Mesenchymal stem cell (in vitro differentiated cells and primary cell): ENCODE results near the gene PTPRN2.
A peak's percentile ranks its signal among the peaks of the same experiment; 100 is the strongest.

Source experiments
- DNase-seq: peaks from one replicate; pipeline ENCODE4 v3.0.0-alpha.2; 2013
- H2AFZ ChIP-seq: one replicate; pipeline ENCODE4 v1.6.1; 2013; ENCODE audit warnings: low read depth, mild to moderate bottlenecking, control low read depth, inconsistent platforms, low read length, moderate library complexity
- H2AK5ac ChIP-seq: 2 replicates; pipeline ENCODE4 v1.6.1; 2013; ENCODE audit warnings: low read length, moderate library complexity, mild to moderate bottlenecking, inconsistent platforms; ENCODE audit not compliant: severe bottlenecking
- H2BK120ac ChIP-seq: one replicate; pipeline ENCODE4 v1.6.1; 2013; ENCODE audit warnings: low read depth, mild to moderate bottlenecking, inconsistent platforms, low read length, moderate library complexity
- H2BK12ac ChIP-seq, 2 experiments: one replicate each; pipeline ENCODE4 v1.6.1; 2013; ENCODE audit warnings: inconsistent platforms in 2 of 2, low read length in 2 of 2, mild to moderate bottlenecking in 2 of 2, moderate library complexity in 2 of 2, control low read depth in 1 of 2
- H2BK15ac ChIP-seq: one replicate; pipeline ENCODE4 v1.6.1; 2013; ENCODE audit warnings: mild to moderate bottlenecking, low read depth, inconsistent platforms; ENCODE audit not compliant: poor library complexity, severe bottlenecking
- H2BK5ac ChIP-seq: 2 replicates; pipeline ENCODE4 v1.6.1; 2013; ENCODE audit warnings: low read depth, mild to moderate bottlenecking, low read length, control low read depth, inconsistent platforms; ENCODE audit not compliant: poor library complexity, severe bottlenecking
- H3K14ac ChIP-seq, 2 experiments: one replicate each; pipeline ENCODE4 v1.6.1; 2013; ENCODE audit warnings: inconsistent platforms in 2 of 2, low read length in 2 of 2, control low read depth in 1 of 2, mild to moderate bottlenecking in 1 of 2, moderate library complexity in 1 of 2
- H3K18ac ChIP-seq, 2 experiments: one replicate each; pipeline ENCODE4 v1.6.1; 2013; ENCODE audit warnings: inconsistent platforms in 2 of 2, low read length in 2 of 2, control low read depth in 1 of 2, low read depth in 1 of 2, mild to moderate bottlenecking in 1 of 2
- H3K23ac ChIP-seq, 2 experiments: one replicate each; pipeline ENCODE4 v1.6.1; 2013; ENCODE audit warnings: inconsistent platforms in 2 of 2, low read length in 2 of 2, mild to moderate bottlenecking in 2 of 2, moderate library complexity in 2 of 2, control low read depth in 1 of 2
- H3K27ac ChIP-seq: 2 replicates; pipeline ENCODE4 v1.5.1; 2013; ENCODE audit warnings: mild to moderate bottlenecking, moderate library complexity, low read length, control low read depth, inconsistent platforms; ENCODE audit not compliant: poor library complexity, severe bottlenecking
- H3K27me3 ChIP-seq, 2 experiments: 2 replicates each; pipeline versions ENCODE4 v1.6.1 to v1.7.0; 2013; ENCODE audit warnings: low read length in 2 of 2, mild to moderate bottlenecking in 2 of 2, moderate library complexity in 2 of 2, control low read depth in 1 of 2, inconsistent platforms in 1 of 2; ENCODE audit not compliant: control insufficient read depth in 1 of 2, insufficient read depth in 1 of 2
- H3K36me3 ChIP-seq, 2 experiments: 2 replicates each; pipeline versions ENCODE4 v1.6.1 to v1.7.0; 2013; ENCODE audit warnings: low read length in 2 of 2, control low read depth in 1 of 2, inconsistent platforms in 1 of 2, low read depth in 1 of 2, mild to moderate bottlenecking in 1 of 2; ENCODE audit not compliant: insufficient read depth in 2 of 2, control insufficient read depth in 1 of 2
- H3K4ac ChIP-seq, 2 experiments: one replicate each; pipeline ENCODE4 v1.6.1; 2013; ENCODE audit warnings: inconsistent platforms in 2 of 2, low read length in 2 of 2, mild to moderate bottlenecking in 2 of 2, moderate library complexity in 2 of 2, control low read depth in 1 of 2, low read depth in 1 of 2
- H3K4me1 ChIP-seq: 2 replicates; pipeline ENCODE4 v1.6.1; 2013; ENCODE audit warnings: low read depth, low read length, control low read depth; ENCODE audit not compliant: control insufficient read depth, insufficient read depth
- H3K4me2 ChIP-seq: 2 replicates; pipeline ENCODE4 v1.6.1; 2013; ENCODE audit warnings: low read length, mild to moderate bottlenecking, inconsistent platforms; ENCODE audit not compliant: poor library complexity, severe bottlenecking
- H3K4me3 ChIP-seq, 2 experiments: 2 replicates each; pipeline versions ENCODE4 v1.5.1 to v1.7.0; 2013; ENCODE audit warnings: low read length in 2 of 2, mild to moderate bottlenecking in 2 of 2, control low read depth in 1 of 2, low read depth in 1 of 2; ENCODE audit not compliant: insufficient read depth in 1 of 2
- H3K79me1 ChIP-seq: replicated peaks from 2 replicates; pipeline ENCODE4 v1.6.1; 2013; ENCODE audit warnings: mild to moderate bottlenecking, control low read depth, low read length, inconsistent platforms; ENCODE audit not compliant: poor library complexity, severe bottlenecking
- H3K9ac ChIP-seq: 2 replicates; pipeline ENCODE4 v1.7.0; 2013; ENCODE audit warnings: mild to moderate bottlenecking, low read length, moderate library complexity
- H3K9me3 ChIP-seq: 2 replicates; pipeline ENCODE4 v1.7.0; 2013; ENCODE audit warnings: mild to moderate bottlenecking, low read length; ENCODE audit not compliant: control insufficient read depth
- H4K8ac ChIP-seq: one replicate; pipeline ENCODE4 v1.6.1; 2013; ENCODE audit warnings: inconsistent platforms, mild to moderate bottlenecking, low read length, moderate library complexity
- H4K91ac ChIP-seq: one replicate; pipeline ENCODE4 v1.6.1; 2013; ENCODE audit warnings: mild to moderate bottlenecking, low read length, inconsistent platforms
- WGBS: methylation state at CpG from one replicate; pipeline ENCODE4 v1.1.7; 2013; ENCODE audit warnings: mixed read lengths; 5-methylcytosine and 5-hydroxymethylcytosine counted together

PTPRN2 gene

DNA sequence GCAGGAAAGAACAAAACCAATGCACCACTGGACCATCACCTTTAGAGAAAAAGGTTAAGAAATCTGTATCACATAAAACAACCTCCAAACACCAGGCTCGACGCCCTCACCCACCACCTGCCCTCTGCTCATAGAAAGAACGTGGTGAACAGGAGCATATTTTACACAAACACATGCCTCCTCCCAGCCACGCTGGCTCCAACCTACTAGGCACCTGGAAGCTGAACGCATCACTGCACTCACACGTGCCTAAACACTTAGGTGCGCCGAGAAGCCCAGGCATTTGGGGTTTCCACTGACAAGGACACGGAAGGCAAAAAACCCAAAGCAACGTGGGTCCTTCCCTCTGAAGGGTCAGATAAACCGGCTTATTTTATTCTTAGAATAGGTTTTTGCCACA, 56.0 kb downstream of the PTPRN2 start:
- H3K4ac ChIP-seq = no peak overlapping the region

GRCh38 chr7:158530800-158531609, 56.6 kb downstream of the PTPRN2 start:
- Histone ChIP-seq H3K9me3 (no peaks in the 10 kb centered on the region), H3K27ac (no peak overlapping the region), H2BK120ac (no peak overlapping the region), H3K18ac (no peak overlapping the region), H3K4me3 (no peak overlapping the region), H2BK5ac (no peak overlapping the region), H2AK5ac (no peak overlapping the region), H2BK12ac (no peak overlapping the region), H3K36me3 (no peaks in the 10 kb centered on the region), H3K4me2 (no peak overlapping the region), H3K79me1 (no peaks in the 10 kb centered on the region), H3K23ac (no peak overlapping the region), H4K8ac (no peak overlapping the region), H3K4me1 (no peaks in the 10 kb centered on the region), H3K14ac (no peak overlapping the region), H4K91ac (no peak overlapping the region), H3K27me3 (peaks cover 0 to 8% of the 10 kb centered on the region in 2 experiments), H2AFZ (no peak overlapping the region), H2BK15ac (no peak overlapping the region), H3K9ac (no peak overlapping the region), H3K4ac (no peak overlapping the region)
- WGBS = 77% methylated on average over 21 of the region's 24 CpGs
- no peak for DNase-seq

More for the DNA sequence above, 56.0 kb downstream of the PTPRN2 start:
- Histone ChIP-seq H3K9ac (no peak overlapping the region), H3K14ac (no peak overlapping the region), H3K4me1 (no peaks in the 10 kb centered on the region), H3K9me3 (no peaks in the 10 kb centered on the region), H3K36me3 (no peaks in the 10 kb centered on the region), H2BK120ac (no peak overlapping the region), H3K4me3 (no peak overlapping the region), H3K18ac (no peak overlapping the region), H3K27me3 (peaks cover 0 to 8% of the 10 kb centered on the region in 2 experiments), H3K4me2 (no peak overlapping the region), H3K23ac (no peak overlapping the region), H2BK5ac (no peak overlapping the region), H2AK5ac (no peak overlapping the region), H4K8ac (no peak overlapping the region), H3K27ac (no peak overlapping the region), H2BK15ac (no peak overlapping the region), H3K79me1 (no peaks in the 10 kb centered on the region), H2AFZ (no peak overlapping the region), H4K91ac (no peak overlapping the region), H2BK12ac (no peak overlapping the region)
- DNase-seq = no peak
- 79% methylated on average over 11 of the region's 11 CpGs for WGBS

DNA sequence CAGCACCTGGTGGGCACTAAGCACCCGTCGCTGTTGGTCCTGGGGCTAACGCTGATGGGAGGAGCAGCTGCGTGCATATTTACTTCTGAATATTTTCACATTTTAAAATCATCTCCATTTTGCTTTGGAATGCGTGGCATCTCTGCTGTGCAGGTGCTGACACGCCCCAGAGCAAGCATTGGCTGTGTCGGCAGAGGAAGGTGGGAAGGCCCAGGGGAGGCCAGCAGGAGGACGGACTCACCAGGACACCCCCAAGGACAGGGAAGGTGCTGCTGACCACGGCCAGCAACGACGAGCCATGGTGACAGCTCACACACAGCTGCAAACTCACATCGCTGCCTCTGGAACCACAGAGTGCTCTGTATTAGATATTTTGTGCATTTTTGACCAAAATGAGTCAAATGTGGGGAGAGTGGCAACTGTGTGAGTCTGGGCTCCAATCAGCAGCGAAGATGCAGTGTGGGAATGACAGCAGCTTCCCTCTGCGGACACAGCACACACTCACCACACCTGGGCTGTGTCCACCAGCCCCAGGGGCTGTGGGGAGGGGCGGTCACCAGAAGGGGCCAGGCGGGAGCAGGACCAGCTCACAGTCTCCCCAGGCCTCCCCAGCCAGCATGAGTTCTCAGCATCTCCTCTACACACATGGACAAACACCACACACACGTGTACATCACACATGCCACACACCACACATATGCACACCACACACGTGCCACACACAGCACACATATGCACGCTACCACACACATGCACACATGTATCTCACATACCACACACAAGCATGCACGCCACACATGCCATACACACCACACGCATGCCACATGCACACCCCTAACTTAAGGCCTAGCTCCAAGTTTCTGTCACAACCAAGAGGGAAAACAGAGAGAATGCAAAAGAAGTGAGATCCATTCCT, 58.2 kb downstream of the PTPRN2 start:
- 84% methylated on average over 21 of the region's 21 CpGs for WGBS
- Histone ChIP-seq H4K8ac (no peak overlapping the region), H3K23ac (no peak overlapping the region)

DNA sequence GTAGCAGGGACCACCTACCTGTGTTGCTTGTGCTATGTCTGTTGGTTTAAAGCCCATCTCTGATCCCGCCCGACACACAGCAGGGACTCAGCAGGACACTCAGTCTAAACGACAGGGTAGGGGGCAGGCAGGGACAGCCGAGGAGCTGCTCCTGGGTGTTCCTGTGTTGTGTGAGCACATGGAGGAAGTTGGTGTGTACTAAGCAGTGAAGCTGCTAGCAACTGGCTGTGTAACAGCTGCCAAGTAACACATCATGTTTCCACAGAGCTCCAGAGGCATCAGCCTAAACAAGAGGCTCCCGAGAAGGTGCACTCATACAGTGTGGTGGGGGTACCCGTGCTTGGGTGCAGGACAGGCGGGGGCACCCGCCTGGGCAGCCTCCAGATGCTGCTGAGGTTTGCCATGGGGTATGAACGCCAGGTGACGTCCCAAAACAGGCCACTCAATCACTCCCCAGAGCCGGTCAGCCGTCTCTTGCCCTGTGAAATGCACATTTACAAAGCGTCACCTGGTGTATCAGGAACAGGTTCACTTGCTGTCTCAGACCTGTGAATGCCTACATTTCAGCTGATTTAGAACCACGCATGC, 59.6 kb downstream of the PTPRN2 start:
- no peak overlapping the region for H3K14ac ChIP-seq
- H2AK5ac ChIP-seq = no peak overlapping the region
- H3K9ac ChIP-seq = no peak overlapping the region
- DNase-seq = no peak
- no peak overlapping the region for H3K4me3 ChIP-seq
- H3K27ac ChIP-seq = no peak overlapping the region
- H3K18ac ChIP-seq = no peak overlapping the region
- H3K27me3 ChIP-seq = peaks cover 0 to 5% of the 10 kb centered on the region in 2 experiments
- H3K4me1 ChIP-seq = no peaks in the 10 kb centered on the region
- no peaks in the 10 kb centered on the region for H3K79me1 ChIP-seq
- no peak overlapping the region for H2AFZ ChIP-seq
- no peak overlapping the region for H2BK5ac ChIP-seq
- no peak overlapping the region for H2BK15ac ChIP-seq
- no peak overlapping the region for H3K4ac ChIP-seq
- H2BK12ac ChIP-seq = no peak overlapping the region
- WGBS = 60% methylated on average over 14 of the region's 14 CpGs
- no peaks in the 10 kb centered on the region for H3K36me3 ChIP-seq
- H3K23ac ChIP-seq = no peak overlapping the region
- no peak overlapping the region for H4K8ac ChIP-seq
- H4K91ac ChIP-seq = no peak overlapping the region
- no peak overlapping the region for H3K4me2 ChIP-seq
- H2BK120ac ChIP-seq = no peak overlapping the region
- H3K9me3 ChIP-seq = no peaks in the 10 kb centered on the region

More for the DNA sequence above, 58.2 kb downstream of the PTPRN2 start:
- H3K79me1 ChIP-seq = no peaks in the 10 kb centered on the region
- no peaks in the 10 kb centered on the region for H3K36me3 ChIP-seq
- peak overlapping the region in 1 of 2 experiments; percentile 25 for H3K4me3 ChIP-seq
- no peak overlapping the region for H3K4me2 ChIP-seq
- H3K18ac ChIP-seq = no peak overlapping the region
- peaks cover 0 to 5% of the 10 kb centered on the region in 2 experiments for H3K27me3 ChIP-seq
- no peak overlapping the region for H3K14ac ChIP-seq
- no peak overlapping the region for H3K4ac ChIP-seq
- H3K27ac ChIP-seq = no peak overlapping the region
- H3K4me1 ChIP-seq = no peaks in the 10 kb centered on the region
- H2BK12ac ChIP-seq = no peak overlapping the region
- no peak overlapping the region for H2BK120ac ChIP-seq
- no peak overlapping the region for H4K91ac ChIP-seq
- no peak overlapping the region for H2BK5ac ChIP-seq
- DNase-seq = no peak
- H2AFZ ChIP-seq = no peak overlapping the region
- no peak overlapping the region for H3K9ac ChIP-seq
- no peak overlapping the region for H2AK5ac ChIP-seq
- no peaks in the 10 kb centered on the region for H3K9me3 ChIP-seq
- no peak overlapping the region for H2BK15ac ChIP-seq
